HG03196 (cell line): ENCODE results near the gene ATG16L2.
"Not testable (repeated sequence)": the region's sequence is repeated elsewhere in the genome, so short reads cannot be mapped to it uniquely, and the experiment has no call there.

Experiments used
- ATAC-seq: cut with Tn5 transposase; IDR thresholded peaks from one replicate; pipeline ENCODE4 v1.9.1; 2021; ENCODE audit not compliant: unreplicated experiment

Gene ATG16L2

GRCh38 chr11:72842653-72843330, 28.6 kb downstream of the ATG16L2 start:
- no peak for ATAC-seq

- ATAC-seq, result no peak
Observed at GRCh38 chr11:72844356-72844755, 30.1 kb downstream of the ATG16L2 start.

DNA sequence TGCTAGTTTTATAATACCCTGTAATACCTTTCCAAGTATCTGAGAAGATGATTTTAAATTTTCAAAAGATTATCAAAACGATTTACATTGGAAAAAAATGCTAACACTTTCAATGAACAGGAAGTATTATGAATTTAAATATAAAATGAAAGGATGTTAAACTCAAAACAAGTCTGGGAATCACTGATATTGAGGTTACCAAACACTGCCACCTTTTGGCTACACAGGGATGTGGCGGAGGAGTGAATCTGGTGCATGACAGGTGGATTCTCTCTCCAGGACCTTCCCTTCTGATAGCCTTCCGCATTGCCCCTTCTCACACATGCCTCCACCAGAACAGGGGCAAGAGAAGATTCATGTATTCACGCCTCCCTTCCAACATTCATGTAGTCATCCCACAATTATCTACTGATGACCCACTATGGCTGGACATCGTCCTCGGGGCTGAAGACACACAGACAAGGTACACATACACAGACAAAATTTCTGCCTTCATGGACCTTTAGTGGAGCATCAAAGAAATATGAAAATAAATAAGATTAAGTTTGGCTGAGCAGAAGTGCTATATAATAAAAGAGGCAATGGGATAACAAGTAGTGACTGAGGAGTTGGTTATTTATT, 34.7 kb downstream of the ATG16L2 start:
- no peak for ATAC-seq

DNA sequence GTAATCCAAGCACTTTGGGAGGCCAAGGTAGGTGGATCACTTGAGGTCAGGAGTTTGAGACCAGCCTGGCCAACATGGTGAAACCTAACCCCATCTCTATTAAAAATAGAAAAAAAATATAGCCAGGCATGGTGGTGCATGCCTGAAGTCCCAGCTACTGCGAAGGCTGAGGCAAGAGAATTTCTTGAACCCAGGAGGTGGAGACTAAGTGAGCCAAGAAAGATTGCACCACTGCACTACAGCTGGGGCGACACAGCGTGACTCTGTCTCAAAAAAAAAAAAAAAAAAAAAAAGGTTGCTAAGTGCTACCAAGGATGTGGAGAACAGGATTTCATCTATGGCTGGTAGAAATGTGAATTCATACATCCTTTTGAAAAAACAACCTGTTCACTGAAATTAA, 36.6 kb downstream of the ATG16L2 start:
- no peak for ATAC-seq

GRCh38 chr11:72851726-72852125, 37.5 kb downstream of the ATG16L2 start:
- ATAC-seq, result no peak

DNA sequence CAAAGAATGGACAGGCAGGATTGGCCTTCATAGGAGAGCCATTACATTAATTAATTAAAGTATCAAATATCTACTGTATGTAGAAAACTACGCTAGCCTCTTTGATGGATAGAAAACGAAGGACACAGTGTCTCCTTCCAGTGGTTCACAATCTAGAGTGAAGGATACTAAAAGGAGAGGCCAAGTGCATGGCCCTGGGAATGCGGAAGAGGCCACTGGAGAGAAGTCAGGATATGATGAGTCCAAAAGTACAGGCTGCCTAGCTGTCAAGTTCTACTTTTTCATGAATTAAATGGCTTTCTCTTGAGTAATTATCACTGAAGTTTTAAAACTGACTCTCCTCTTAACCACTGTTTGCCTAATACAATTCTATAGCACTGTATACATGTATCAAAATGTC, 41.9 kb downstream of the ATG16L2 start:
- ATAC-seq, result no peak

- ATAC-seq, result no peak
Observed at GRCh38 chr11:72856551-72857345, 42.5 kb downstream of the ATG16L2 start.

- ATAC-seq, result not testable (repeated sequence)
Observed at GRCh38 chr11:72858267-72858666, 44.1 kb downstream of the ATG16L2 start.

DNA sequence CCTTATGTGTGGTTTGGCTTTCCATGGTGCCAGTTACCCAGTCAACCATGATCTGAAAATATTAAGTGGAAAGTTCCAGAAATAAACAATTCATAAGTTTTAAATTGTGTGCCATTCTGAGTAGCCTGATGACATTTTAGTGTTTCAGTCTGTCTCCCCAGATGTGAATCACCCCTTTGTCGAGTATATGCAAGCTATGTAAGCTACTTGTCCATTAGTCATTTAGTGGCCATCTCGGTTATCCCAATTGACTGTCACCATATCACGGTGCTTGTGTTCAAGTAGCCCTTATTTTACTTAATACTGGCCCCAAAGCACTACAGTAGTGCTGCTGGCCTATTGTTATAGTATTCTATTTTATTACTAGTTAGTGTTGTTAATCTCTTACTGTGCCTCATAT, 44.9 kb downstream of the ATG16L2 start:
- no peak for ATAC-seq

DNA sequence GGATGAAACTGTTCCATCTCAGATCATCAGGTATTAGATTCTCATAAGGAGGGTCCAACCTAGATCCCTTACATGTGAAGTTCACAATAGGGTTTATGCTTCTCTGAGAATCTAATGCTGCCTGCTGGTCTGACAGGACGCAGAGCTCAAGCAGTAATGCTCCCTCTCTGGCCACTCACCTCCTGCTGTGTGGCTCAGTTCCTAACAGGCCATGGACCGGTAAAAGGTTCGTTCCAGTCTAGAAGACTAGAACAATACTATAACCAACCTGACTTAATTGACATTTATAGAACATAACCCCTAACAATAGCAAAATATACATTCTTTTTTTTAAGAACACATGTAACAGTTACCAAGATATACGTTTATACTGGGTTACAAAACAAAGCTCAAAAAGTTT, 45.8 kb downstream of the ATG16L2 start:
- ATAC-seq, result no peak

GRCh38 chr11:72860592-72860991, 46.4 kb downstream of the ATG16L2 start:
- ATAC-seq, result no peak

DNA sequence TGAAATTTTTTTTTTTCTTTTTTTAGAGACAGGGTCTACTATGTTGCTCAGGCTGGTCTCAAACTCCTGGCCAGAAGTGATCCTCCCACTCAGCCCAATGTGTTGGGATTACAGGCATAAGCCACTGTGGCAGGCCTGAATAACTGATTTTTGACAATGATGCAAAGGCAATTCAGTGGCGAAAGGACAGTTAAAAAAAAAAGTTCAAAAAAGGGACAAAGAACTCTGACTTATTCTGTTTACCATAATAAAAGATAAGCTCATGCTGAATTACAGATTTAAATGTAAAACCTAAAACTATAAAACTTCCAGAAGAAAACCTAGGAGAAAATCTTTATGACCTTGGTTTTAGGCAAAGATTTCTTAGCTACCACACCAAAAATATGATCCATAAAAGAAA, 48.9 kb downstream of the ATG16L2 start:
- no peak for ATAC-seq

GRCh38 chr11:72863916-72864315, 49.7 kb downstream of the ATG16L2 start:
- no peak for ATAC-seq

DNA sequence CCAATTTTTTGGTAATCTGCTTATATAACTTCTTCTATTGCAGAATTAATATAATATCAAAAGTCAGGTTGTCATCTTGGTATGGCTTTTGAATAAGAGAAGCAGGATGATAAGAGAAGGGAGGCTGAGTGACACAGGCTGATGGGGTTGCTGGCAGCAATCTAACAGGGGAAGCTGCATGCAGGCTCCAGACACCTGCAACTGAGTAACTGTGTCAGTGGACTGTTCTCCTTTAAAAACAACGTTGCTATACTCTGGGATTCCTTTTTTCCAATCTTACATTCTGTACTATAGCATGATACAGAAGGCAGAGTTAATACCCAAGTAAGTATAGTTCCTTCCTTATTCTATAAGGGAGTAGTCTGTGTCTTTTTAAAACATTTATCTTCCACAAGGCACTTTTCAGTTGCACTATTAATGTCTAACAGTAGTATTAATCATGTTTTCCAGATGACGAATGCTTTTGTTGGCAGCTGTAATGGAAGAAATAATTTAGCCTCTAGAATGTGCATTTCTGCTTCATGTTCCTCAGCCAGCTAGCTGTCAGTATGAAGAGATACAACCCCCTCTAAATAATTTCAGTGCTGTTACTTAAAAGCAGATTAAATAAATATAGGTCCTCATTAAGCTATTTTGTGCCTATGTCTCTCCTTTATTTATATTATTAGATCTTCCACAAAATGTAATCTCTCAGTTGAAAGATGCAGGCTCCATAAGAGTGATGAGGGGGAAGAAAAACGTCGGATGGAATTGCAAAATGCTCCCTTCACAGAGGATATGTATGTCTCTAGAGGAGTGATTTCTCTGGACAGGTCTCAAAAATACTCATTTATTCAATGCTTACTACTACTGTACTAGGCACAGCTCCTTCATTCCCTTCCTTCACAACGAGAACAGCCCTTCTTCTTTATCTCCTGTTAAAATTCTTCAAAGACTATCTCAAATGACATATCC, 50.8 kb downstream of the ATG16L2 start:
- no peak for ATAC-seq

DNA sequence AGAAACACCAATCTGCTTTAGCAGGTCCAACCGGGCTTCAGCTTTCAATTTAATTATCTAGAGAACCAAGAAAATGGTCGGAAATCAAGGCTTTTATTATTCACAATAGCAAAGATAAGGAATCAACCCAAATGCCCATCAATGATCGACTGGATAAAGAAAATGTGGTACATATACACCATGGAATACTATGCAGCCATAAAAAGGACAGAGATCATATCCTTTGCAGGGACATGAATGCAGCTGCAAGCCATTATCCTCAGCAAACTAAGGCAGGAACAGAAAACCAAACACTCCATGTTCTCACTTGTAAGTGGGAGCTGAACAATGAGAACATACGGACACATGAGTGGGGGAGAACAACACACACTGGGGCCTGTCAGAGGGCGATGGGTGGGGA, 53.8 kb downstream of the ATG16L2 start:
- ATAC-seq, result no peak

- no peak for ATAC-seq
Observed at GRCh38 chr11:72869831-72870230, 55.6 kb downstream of the ATG16L2 start.

DNA sequence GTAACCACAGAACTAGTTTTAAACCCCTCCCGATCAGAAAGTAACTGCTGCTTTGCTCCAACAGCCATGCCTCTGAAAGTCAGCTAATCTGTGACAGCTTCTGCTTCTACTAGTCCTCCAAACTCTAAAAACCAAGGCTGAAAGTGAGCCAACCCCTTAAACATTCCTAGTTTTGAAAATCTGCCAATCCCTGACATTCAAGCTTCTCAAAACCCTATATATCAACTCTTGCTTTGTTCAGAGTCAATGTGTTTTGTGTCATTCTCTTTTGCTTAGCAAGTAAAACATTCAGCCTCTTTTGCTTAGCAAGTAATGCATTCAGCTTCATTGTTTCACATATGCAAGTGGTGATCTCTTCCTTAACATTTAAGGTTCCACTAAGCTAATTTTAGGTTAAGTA, 56.9 kb downstream of the ATG16L2 start:
- no peak for ATAC-seq

DNA sequence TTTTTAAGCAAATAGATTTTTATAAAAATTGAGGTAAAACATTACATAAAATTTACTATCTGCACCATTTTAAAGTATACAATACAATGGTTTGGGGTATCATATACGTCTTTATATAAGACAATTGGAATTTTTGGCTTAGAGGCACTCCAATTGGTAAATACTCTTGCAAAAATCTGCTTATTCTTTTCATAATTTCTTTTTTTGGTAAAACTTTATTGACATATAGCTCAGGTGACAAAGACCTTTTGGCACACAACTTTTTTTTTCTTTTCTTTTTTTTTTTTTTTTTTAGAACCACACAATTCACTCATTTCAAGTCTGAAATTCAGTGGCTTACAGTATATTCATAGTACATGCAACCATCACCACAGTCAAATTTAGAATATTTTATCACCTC, 57.8 kb downstream of the ATG16L2 start:
- ATAC-seq, result no peak

GRCh38 chr11:72875736-72876135, 61.5 kb downstream of the ATG16L2 start:
- no peak for ATAC-seq

DNA sequence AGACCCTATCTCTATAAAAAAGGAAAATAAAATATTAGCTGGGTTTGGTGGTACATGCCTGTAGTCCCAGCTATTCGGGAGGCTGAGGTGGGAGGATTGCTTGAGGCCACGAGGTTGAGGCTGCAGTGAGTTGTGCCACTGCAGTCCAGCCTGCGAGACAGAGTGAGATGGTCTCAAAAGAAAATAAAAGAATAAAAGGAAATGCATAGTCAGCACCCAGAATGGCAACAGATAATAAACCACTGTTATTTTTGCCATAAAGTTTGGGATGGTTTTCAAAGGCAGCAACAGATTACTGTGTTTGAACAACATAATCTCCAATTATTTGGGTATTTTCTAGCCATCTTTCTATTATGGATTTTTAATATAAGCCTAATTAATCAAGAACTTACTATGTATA, 61.9 kb downstream of the ATG16L2 start:
- ATAC-seq, result no peak
